HG02623 (cell line): Measurements from ENCODE around the gene TAOK1.

Experiments used
- ATAC-seq: cut with Tn5 transposase; IDR thresholded peaks from one replicate; pipeline ENCODE4 v1.9.1; 2021; ENCODE audit warnings: moderate library complexity; ENCODE audit not compliant: unreplicated experiment

The TAOK1 gene

GRCh38 chr17:29568331-29569244, 178.4 kb downstream of the TAOK1 start, which contains the start of gene TP53I13:
TP53I13 (plus strand) TSS chr17:29568701; CDS start chr17:29568759, 58 bp downstream.
- ATAC-seq = peak; percentile 40

GRCh38 chr17:29569245-29569950, 179.2 kb downstream of the TAOK1 start:
- no peak for ATAC-seq

- no peak for ATAC-seq
These were observed 180.4 kb downstream of the TAOK1 start for GRCh38 chr17:29570521-29570920.

- no peak for ATAC-seq
These were observed 181.3 kb downstream of the TAOK1 start for GRCh38 chr17:29571486-29571882.

- ATAC-seq = no peak
These were observed 181.9 kb downstream of the TAOK1 start for GRCh38 chr17:29571883-29572681.

GRCh38 chr17:29572691-29573557, 182.8 kb downstream of the TAOK1 start:
- no peak for ATAC-seq

- no peak for ATAC-seq
These were observed 183.4 kb downstream of the TAOK1 start for GRCh38 chr17:29573558-29573869.

- no peak for ATAC-seq
These were observed 183.9 kb downstream of the TAOK1 start for GRCh38 chr17:29573871-29574731.

GRCh38 chr17:29574732-29575510, 184.8 kb downstream of the TAOK1 start:
- ATAC-seq = no peak

- ATAC-seq = no peak
These were observed 185.5 kb downstream of the TAOK1 start for GRCh38 chr17:29575511-29576213.

- no peak for ATAC-seq
These were observed 186.2 kb downstream of the TAOK1 start for GRCh38 chr17:29576214-29577000.

GRCh38 chr17:29577001-29577370, 186.8 kb downstream of the TAOK1 start:
- no peak for ATAC-seq

- ATAC-seq = no peak
These were observed 187.4 kb downstream of the TAOK1 start for GRCh38 chr17:29577385-29578211.

GRCh38 chr17:29578626-29579485, 188.7 kb downstream of the TAOK1 start:
- no peak for ATAC-seq
